Measurements from ENCODE around the gene EGR2.

DNA sequence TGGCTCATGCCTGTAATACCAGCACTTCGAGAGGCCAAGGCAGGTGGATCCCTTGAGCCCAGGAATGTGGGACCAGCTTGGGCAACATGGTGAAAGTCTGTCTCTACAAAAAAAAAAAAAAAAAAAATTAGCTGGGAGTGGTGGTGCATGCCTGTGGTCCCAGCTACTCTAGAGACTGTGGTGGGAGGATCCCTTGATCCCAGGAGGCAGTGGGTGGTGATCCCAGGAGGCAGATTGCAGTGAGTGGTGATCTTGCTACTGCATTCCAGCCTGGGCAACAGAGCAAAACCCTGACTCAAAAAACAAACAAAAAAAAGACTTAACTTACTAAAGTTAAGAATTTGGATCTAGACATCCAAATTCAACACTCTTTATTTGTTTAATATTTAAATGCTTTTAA, 21.9 kb downstream of the EGR2 start:
- TF ChIP-seq POLR2A (IDR thresholded peaks at IDR 0.05): no peak
- TF ChIP-seq, protein P1, sequence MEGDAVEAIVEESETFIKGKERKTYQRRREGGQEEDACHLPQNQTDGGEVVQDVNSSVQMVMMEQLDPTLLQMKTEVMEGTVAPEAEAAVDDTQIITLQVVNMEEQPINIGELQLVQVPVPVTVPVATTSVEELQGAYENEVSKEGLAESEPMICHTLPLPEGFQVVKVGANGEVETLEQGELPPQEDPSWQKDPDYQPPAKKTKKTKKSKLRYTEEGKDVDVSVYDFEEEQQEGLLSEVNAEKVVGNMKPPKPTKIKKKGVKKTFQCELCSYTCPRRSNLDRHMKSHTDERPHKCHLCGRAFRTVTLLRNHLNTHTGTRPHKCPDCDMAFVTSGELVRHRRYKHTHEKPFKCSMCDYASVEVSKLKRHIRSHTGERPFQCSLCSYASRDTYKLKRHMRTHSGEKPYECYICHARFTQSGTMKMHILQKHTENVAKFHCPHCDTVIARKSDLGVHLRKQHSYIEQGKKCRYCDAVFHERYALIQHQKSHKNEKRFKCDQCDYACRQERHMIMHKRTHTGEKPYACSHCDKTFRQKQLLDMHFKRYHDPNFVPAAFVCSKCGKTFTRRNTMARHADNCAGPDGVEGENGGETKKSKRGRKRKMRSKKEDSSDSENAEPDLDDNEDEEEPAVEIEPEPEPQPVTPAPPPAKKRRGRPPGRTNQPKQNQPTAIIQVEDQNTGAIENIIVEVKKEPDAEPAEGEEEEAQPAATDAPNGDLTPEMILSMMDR (IDR thresholded peaks at IDR 0.05): no peak
